Mesothelial cell of epicardium (in vitro differentiated cells): Measurements from ENCODE around the gene PPM1J. TPM values are rescaled to one million over a fixed set of nuclear protein-coding genes. Genes with fewer than 3 reads are reported as not detected.

Experiments used
- DNase-seq, 2 experiments: peaks; one replicate each; pipeline ENCODE4 v3.0.0; 2021; ENCODE audit warnings: low spot score in 2 of 2; ENCODE audit not compliant: unreplicated experiment in 2 of 2
- H3K27ac Mint-ChIP-seq: 2 replicates; pipeline ENCODE4 v1.8.0; 2021; ENCODE audit warnings: mixed read lengths
- H3K27me3 Mint-ChIP-seq: 2 replicates; pipeline ENCODE4 v1.8.0; 2021; ENCODE audit warnings: low read depth, mixed read lengths
- H3K36me3 Mint-ChIP-seq: 2 replicates; pipeline ENCODE4 v1.8.0; 2021; ENCODE audit warnings: mixed read lengths
- H3K4me1 Mint-ChIP-seq: 2 replicates; pipeline ENCODE4 v1.8.0; 2021; ENCODE audit warnings: mixed read lengths
- H3K4me3 Mint-ChIP-seq: 2 replicates; pipeline ENCODE4 v1.8.0; 2021; ENCODE audit warnings: mild to moderate bottlenecking, moderate library complexity, mixed read lengths
- H3K9me3 Mint-ChIP-seq: 2 replicates; pipeline ENCODE4 v1.8.0; 2021; ENCODE audit warnings: mixed read lengths
- CTCF ChIP-seq: fragments of 200-600 bp; sonication (generic); IDR thresholded peaks from one replicate; pipeline ENCODE4 v1.5.0; 2021; ENCODE audit warnings: antibody characterized with exemption; ENCODE audit not compliant: unreplicated experiment
- total RNA-seq: library from RNA; stranded (reverse); gene quantifications from 3 replicates; pipeline ENCODE4 v1.2.1, GENCODE V29; 2021

The PPM1J gene
- total RNA-seq, 1 donor from 2014 or later: 4.3 TPM

DNA sequence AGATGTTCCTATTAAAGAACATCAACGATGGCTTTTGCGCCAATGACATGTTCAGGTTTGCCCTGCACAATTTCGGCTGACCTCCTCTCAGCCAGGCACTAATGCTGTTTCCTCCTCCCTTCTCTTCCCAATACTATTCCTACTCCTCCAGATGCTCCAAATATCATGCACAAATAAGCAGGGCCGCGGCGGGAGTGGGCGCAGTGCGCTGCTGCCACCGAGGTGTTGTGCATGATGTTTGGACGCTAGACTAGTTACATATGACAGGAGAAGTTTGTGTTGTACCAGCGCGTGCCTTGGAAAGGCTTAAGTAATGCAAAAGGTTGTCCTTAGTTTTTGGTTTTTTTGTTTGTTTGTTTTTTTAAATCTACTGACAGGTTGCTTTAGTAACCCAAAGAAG is 33.3 kb upstream of the PPM1J start:
- H3K27ac Mint-ChIP-seq: no peak overlapping the region
- no peak for DNase-seq
- H3K9me3 Mint-ChIP-seq: peaks cover 8% of the 10 kb centered on the region
- TF ChIP-seq CTCF: no peak
- peaks cover 2% of the 10 kb centered on the region for H3K4me1 Mint-ChIP-seq
- peaks cover 29% of the 10 kb centered on the region for H3K27me3 Mint-ChIP-seq
- H3K36me3 Mint-ChIP-seq: peaks cover 1% of the 10 kb centered on the region
- H3K4me3 Mint-ChIP-seq: no peak overlapping the region

DNA sequence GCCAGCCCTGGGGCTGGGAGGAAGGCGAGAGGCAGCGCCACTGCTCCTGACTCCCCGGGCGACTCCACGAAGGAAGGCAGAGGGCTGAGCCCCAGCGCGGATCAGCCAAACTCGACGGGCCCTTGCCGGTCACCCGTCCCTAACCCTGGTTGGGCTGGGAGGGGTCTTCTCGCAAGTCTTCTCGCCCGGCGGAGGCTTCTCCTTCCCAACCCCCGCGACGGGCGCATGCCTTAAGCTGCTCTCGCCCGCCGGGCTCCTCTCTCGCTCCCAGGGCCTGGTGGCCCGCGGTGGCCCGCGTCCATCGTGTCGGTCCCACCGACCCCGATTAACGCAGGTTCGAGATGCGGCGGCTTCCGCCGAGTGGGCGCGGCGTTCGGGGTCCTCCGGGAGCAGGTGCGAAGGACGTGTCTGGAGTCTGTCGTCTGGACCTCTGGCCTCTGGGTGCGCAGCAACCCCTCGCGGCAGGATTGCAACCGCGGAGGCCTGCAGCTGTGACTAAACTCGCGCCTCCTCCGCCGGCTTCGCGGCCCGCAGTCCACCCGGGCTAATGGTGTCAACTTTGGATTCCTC is 29.0 kb upstream of the PPM1J start:
- H3K9me3 Mint-ChIP-seq: peaks cover 12% of the 10 kb centered on the region
- H3K27me3 Mint-ChIP-seq: peaks cover 59% of the 10 kb centered on the region
- peaks cover 2% of the 10 kb centered on the region for H3K4me1 Mint-ChIP-seq
- peaks cover 2% of the 10 kb centered on the region for H3K36me3 Mint-ChIP-seq
- TF ChIP-seq CTCF: no peak
- no peak overlapping the region for H3K27ac Mint-ChIP-seq
- peak overlapping the region; percentile 18 for H3K4me3 Mint-ChIP-seq
- DNase-seq: peak in 1 of 2 experiments; percentile 56

DNA sequence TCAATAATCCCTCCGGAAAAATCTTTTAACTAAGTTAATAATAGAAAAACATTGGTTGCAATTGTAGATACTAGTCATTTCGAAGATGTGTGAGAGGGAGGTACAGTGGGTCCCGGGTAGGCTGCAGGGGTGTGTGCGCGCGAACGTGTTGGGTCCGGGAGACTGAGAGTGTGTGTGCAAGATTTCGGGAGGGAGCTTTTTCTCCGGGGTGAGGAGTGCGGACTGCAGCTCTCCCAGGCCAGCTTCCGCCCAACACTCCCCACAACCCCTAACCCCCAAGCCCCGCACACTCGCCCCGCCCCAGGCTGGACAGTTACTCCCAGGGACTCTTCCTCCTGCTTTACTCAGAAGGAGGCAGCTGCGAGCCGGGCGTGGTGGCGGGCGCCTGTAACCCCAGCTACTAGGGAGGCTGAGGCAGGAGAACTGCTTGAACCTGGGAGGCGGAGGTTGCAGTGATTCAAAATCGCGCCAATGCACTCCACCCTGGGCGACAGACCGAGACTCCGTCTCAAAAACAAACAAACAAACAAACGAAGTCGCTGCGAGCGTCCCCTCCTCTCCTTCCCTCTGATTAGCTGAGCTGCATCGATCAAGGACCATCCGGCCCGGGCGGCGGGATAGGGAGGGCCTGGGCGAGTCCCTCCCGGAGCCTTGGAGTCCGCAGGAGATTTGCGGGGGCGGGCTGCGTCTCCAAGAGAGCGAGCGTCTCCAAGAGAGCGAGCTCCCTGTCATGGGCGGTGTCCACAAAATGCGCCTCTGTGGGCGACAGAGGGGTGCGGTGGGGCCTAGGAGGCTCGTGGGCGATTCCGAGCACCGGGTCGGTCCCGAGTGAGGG is 28.3 kb upstream of the PPM1J start:
- DNase-seq: no peak
- TF ChIP-seq CTCF: no peak
- Mint-ChIP-seq H3K36me3 (peaks cover 2% of the 10 kb centered on the region), H3K27me3 (peaks cover 57% of the 10 kb centered on the region), H3K4me1 (peaks cover 2% of the 10 kb centered on the region), H3K4me3 (peak overlapping the region; percentile 13), H3K9me3 (peaks cover 14% of the 10 kb centered on the region), H3K27ac (no peak overlapping the region)

DNA sequence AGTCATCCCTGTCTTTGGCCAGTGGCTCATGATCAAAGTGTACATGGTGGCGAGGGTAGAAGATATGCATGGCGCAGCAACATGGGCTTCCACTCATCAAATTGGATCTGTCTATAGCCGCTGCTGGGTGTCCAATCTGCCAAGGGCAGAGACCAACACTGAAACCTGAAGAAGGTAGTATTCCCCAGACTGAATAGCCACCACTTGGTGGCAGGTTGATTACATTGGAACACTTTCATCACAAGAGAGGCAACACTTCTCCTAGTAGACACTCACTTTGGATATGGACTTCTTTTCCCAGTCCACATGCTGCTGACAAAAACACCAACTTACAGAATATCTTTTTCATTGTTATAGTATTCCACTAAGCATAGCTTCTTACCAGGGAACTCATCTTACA is 22.4 kb upstream of the PPM1J start:
- no peak overlapping the region for H3K4me3 Mint-ChIP-seq
- H3K36me3 Mint-ChIP-seq: peaks cover 2% of the 10 kb centered on the region
- no peaks in the 10 kb centered on the region for H3K4me1 Mint-ChIP-seq
- DNase-seq: no peak
- peaks cover 9% of the 10 kb centered on the region for H3K9me3 Mint-ChIP-seq
- no peak for TF ChIP-seq CTCF
- peaks cover 28% of the 10 kb centered on the region for H3K27me3 Mint-ChIP-seq
- no peak overlapping the region for H3K27ac Mint-ChIP-seq

GRCh38 chr1:112735752-112736151 is 20.6 kb upstream of the PPM1J start:
- DNase-seq: no peak
- no peak overlapping the region for H3K4me3 Mint-ChIP-seq
- no peak overlapping the region for H3K27ac Mint-ChIP-seq
- peaks cover 15% of the 10 kb centered on the region for H3K27me3 Mint-ChIP-seq
- H3K9me3 Mint-ChIP-seq: peaks cover 9% of the 10 kb centered on the region
- peaks cover 2% of the 10 kb centered on the region for H3K36me3 Mint-ChIP-seq
- no peaks in the 10 kb centered on the region for H3K4me1 Mint-ChIP-seq
- no peak for TF ChIP-seq CTCF
